ENCODE results near the gene KCNK6.
A peak's percentile ranks its signal among the peaks of the same experiment; 100 is the strongest.

- TF ChIP-seq CTCF (IDR thresholded peaks at IDR 0.05) (no peak), POLR2A (IDR thresholded peaks at IDR 0.05; ENCODE audit: low read depth) (no peak), POLR2AphosphoS5 (IDR thresholded peaks at IDR 0.05) (peak in 1 of 2 donors; percentile 46)
These were observed 17.2 kb downstream of the KCNK6 start for GRCh38 chr19:38336638-38337359.
